ENCODE data around the gene CTSW.

DNA sequence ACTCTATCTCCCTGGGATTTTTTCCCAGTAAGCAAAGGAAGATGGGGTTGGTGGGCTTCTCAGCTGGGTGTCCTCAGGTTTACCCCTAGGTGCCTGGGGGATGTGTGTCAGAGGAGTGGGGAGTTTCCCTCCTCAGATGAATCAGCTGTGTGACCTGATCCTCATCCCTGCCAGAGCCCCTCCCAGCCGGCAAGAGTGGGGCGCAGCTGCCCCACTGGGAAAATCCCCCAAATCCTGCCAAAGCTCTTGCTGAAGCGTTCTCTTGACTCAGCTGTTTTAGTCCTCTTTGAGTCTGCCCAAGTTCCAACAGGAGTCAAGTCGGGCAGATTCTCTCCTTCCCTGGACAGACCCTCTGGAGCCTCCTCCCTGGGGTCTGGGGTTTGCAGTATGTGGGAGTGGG is 33.2 kb downstream of the CTSW start:
- no peak for TF ChIP-seq GATA3 (IDR thresholded peaks at IDR 0.05; ENCODE audit: low read depth, low read length)
- TF ChIP-seq GATA2 (IDR thresholded peaks at IDR 0.05; ENCODE audit: low read depth, low read length), result no peak

Measured in SH-SY5Y (cell line).